Stimulated activated naive CD4-positive, alpha-beta T cell (primary cell): Measurements from ENCODE around the gene SGMS1.
"Not testable (repeated sequence)": the region's sequence is repeated elsewhere in the genome, so short reads cannot be mapped to it uniquely, and the experiment has no call there.

ENCODE experiments used
- DNase-seq, 6 experiments: peaks; one replicate each; lab custom pipeline; 2025; lab: John Stamatoyannopoulos, UW

SGMS1 gene

DNA sequence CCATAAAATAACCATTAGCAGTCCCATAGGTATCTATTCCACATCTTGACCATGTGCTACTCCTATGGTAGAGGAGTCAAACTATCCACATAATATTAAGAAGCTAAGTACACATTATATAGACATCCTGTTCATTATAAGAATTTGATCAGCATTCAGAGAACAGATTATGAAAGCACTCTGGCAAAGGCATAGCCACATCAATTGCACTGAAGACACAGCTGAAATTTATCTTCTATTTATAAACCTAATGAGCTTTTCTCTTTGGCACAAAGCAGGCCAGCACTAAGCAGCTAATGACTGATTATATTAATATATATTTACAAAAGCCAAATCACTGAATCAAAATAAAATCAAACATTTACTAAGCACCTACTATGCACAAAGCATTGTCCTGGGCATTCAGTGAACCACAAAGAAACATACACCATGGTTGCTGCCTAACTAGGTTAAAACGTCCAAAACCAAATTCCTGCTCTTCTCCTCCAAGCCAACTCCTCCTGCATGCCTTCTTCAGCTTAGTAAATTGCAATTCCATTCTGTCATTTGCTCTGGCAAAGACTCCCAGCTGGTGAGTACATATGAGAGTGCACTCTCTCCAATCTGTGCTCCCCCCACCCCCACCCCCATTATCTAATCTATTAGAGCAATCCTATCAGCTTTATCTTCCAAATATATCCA lies 249.8 kb downstream of the SGMS1 start:
- DNase-seq: no peak

DNA sequence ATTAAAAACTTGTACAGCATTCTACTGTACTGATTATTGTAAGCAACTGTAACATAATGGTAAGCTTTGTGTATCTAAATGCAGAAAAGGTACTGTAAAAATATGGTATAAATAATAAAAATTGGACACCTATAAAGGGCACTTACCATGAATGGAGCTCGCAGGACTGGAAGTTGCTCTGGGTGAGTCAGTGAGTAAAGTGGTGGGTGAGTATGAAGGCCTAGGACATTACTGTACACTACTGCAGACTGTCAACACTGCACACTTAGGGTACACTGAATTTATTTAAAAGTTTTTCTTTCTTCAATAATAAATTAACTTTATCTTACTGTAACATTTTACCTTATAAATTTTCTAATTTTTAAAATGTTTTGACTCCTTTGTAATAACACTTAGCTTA lies 253.8 kb downstream of the SGMS1 start:
- no peak for DNase-seq

GRCh38 chr10:50367732-50368131 lies 256.0 kb downstream of the SGMS1 start:
- no peak for DNase-seq

- DNase-seq: not testable (repeated sequence)
Observed at GRCh38 chr10:50366421-50366820, 257.3 kb downstream of the SGMS1 start.

DNA sequence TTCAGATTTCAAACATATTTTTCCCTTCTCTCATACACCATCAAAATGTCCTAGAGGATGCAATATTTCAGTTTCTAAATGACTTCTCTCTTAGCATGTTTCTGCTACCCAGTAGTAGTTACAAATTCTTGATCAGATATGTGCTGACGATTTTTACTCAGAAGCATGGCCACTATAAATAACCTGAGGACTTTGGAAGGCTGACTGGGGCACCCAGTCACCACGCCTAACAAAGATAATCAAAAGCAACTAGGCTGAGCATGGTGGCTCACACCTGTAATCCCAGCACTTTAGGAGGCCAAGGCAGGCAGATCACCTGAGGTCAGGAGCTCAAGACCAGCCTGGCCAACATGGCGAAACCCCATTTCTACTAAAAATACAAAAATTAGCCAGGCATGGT lies 259.0 kb downstream of the SGMS1 start:
- not testable (repeated sequence) for DNase-seq

DNA sequence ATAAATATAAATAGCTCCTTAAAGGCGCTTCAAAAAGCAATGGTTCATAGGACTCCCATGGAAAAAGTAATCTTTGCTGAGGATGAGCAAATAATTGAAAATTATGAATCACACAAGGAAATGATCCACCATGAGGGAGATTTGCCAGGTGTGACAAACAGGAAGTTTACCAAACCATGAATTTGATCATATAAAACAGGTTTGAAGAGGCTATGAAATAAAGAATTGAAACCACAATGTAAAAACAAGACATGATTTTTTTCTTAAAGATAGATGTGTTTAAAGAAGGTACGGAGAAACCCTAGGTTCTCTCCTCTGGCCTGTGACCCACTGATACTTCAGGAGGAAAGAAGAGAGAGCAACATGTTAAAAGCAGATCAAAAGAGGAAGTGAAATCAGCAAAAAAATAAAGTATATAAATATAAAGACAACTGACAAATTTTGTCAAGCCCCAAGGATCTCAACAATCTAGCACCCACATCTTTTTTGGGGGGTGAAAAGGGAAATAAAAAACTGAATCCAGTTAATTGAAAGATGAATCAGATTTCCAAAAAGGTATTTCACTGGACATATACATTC lies 261.1 kb downstream of the SGMS1 start:
- DNase-seq: no peak

GRCh38 chr10:50361946-50362345 lies 261.8 kb downstream of the SGMS1 start:
- no peak for DNase-seq

DNA sequence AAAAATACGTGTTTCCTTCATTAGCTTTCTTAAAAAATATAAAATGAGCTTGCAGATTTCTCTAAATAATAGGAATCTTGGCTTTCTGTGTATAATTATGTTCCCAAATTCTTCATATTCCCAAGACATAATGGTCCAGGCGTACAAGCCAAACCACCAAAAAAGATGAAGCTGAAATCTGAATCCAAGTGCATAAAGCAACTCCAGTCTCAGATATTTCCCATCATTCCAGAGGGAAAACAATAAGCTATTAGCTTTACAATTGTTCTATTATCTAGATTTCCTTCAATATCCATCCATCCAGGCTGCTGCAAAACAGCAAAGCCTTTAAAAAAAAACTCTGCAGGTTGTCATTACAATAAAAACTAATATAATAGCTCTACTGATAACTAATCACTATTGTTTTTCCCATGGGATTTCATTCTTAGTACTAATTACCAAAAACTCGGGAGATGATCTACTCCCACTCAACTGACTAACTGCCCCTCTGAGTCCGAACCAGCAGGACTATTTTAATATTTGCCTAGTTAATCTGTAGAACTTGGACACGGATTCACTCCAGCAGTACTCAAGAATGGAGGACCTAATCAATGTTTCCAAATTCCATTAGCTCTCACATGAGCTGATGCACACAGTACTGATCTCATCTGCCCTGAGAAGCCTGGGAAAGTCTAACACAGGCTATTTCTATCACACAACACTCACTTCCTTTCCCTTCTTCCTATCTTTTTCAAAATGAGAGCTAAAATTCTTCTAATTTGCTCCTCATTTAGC lies 263.5 kb downstream of the SGMS1 start:
- no peak for DNase-seq

DNA sequence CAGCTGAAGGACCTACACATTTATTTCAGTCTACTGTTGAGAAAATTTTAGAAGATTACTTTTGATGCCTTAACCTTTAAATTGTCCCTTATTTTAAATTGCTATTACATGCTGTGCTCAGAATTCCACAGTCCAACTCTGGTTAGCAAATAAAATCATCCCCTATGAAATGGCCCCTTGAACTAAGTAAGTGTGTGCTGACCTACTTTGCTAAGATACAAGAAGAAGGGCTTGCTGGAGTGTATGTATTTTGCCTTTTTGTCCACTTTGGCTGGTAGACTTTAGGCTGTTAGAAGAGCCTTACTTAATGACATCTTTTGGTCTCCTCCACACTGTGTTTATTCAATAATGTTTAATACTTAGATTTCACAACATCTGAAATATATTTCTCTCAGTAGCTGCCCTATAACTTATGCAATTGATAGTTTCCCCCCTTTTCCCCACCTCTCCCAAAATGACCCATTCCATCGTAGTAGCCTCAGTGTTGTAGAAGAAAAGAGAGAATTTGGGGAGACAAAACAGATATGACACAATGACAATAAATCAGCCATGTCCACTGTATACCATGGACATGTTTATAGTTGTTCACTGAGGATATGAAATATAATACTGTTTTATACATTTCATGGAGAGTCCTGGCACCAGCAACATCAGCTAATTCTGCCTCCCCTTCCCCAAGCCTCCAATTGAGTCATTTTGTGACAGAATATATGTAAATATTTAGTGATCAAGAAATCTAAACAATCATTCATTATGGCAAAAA lies 264.6 kb downstream of the SGMS1 start:
- no peak for DNase-seq

- no peak for DNase-seq
Observed at GRCh38 chr10:50358411-50358810, 265.3 kb downstream of the SGMS1 start.

DNA sequence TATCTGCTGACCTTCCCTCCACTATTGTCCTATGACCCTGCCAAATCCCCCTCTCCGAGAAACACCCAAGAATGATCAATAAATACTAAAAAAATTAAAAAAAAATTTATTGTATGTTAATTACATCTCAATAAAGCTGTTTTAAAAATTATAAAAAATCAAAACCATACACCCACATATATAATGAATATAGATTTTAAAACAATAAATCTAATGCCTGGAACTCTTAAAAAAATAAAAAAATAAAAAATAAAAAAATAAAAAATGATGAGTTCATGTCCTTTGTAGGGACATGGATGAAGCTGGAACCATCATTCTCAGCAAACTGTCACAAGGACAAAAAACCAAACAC lies 267.3 kb downstream of the SGMS1 start:
- DNase-seq: not testable (repeated sequence)

- not testable (repeated sequence) for DNase-seq
Observed at GRCh38 chr10:50355693-50356480, 267.9 kb downstream of the SGMS1 start.

DNA sequence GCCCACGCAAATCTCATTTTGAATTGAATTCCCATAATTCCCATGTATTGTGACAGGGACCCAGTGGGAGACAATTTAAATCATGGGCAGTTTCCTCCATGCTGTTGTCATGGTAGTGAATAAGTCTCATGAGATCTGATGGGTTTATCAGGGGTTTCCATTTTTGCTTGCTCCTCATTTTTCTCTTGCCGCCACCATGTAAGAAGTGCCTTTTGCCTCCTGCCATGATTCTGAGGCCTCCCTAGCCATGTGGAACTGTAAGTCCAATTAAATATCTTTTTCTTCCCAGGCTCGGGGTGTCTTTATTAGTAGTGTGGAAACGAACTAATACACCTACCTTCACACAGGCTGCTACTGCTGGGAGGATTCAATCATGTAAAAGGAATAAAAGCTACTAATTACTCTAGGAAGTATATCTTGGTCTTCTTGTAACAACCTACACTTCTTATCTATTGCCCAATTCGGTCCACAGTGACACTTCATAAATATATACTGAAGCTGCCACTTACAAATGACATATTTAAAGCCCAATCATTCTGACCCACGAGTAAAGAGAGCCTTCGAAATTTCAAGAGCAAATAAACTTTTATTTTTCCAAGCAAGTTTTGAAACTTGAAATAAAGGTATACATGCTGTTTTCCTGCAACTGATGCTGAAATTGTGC lies 272.1 kb downstream of the SGMS1 start:
- no peak for DNase-seq

- no peak for DNase-seq
Observed at GRCh38 chr10:50350366-50350765, 273.4 kb downstream of the SGMS1 start.

GRCh38 chr10:50349554-50349953 lies 274.2 kb downstream of the SGMS1 start:
- no peak for DNase-seq

DNA sequence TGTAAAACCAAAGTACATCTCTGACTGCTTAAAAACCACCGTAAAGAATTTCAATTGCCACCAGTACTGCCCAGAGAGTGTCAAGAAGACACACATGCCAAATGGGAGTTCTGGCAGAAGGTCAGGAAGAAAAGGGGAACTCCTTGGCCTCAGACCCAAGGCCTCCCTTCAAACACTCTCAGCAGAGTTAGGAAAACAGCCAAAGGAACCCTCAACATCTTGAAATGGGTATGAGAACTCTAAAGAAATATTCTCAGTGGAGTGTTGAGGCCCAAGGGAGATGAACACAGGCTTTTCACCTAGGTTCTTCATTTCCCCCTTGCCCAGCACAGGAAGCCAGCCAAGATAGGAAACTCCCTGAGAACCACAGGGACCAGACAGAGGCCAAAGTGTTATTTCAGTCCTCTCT lies 276.4 kb downstream of the SGMS1 start:
- DNase-seq: no peak

- DNase-seq: no peak
Observed at GRCh38 chr10:50346942-50347341, 276.8 kb downstream of the SGMS1 start.

GRCh38 chr10:50345545-50345944 lies 278.2 kb downstream of the SGMS1 start:
- no peak for DNase-seq

DNA sequence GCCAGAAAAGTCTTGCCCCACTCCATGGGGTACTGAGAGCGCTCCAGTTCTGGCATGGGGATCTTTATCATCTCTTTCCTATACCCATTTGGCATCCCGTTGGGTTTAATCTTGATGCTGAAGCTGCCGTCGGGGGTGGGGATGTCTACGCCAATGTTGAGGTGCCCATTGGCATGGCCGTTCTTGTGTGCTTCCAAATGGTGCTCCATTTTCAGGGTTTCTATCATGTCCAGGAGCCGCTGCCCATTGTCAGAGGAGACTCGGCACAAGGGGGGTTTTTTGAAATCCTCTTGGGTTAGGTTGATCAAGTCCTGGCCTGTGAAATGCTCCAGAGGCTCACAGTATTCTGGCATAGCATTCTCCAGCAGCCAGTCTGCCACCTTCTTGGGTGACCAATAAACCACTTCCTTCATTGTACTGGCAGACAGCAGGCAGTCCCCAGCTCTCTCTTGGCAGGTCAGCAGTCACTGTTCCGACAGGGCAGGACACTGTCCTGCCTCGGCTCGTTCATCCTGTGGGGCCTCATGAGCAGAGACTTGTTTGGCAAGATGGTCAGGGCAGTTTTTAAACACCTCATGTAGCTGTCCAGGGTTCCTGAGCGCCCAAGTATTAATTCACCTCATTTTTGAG lies 279.9 kb downstream of the SGMS1 start:
- DNase-seq: no peak

DNA sequence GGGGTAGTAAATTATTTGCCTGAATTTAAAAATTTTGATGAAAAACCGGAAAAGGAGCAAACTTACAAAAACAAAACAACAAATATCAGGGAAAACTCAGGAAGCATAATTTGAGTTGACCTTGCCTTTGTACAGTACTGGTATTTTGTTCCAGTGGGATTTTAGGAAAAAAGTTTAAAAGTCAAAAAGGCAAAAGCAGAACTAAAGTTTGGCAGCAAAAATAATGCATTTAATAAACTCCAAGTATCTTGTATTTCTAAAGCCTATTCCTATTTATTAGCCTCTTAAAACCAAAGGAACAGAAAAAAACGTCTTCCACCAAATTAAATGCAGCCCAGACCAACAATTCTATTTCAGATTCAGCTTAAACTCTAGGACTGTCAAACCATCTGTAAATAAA lies 281.8 kb downstream of the SGMS1 start:
- no peak for DNase-seq

DNA sequence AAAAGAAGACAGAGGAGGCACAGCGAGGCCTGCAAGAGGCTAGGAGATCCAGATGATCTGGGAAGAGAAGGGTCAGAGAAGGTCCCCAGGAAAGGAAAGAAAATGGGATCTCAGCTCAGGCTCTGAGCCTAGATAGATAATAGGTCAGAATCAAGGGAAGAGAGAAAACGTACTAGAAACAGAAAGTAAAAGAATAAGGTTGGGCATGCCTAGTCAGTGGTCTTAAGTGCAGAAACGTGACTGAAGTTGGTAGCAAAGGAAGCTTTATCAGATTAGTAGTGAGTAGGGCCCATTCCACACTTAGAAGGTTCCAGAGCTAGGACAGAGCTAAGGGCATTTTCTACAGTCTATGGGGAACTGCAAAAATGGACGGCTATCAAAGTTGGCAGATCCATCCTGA lies 287.6 kb downstream of the SGMS1 start:
- no peak for DNase-seq
